ENCODE results near the gene TMBIM6.

Gene TMBIM6

GRCh38 chr12:49776858-49777257 lies 35.5 kb downstream of the TMBIM6 start:
- Histone ChIP-seq H3K4me3 (ENCODE audit: low read depth, low read length) (no peak overlapping the region), H3K27ac (ENCODE audit: extremely low read depth, low read depth, low read length) (no peak overlapping the region), H3K9me3 (ENCODE audit: control insufficient read depth, insufficient read depth, low read depth, low read length) (no peaks in the 10 kb centered on the region), H3K36me3 (ENCODE audit: control insufficient read depth in 2 of 2, insufficient read depth in 1 of 2, low read length in 2 of 2) (no peaks in the 10 kb centered on the region), H3K4me1 (ENCODE audit: control insufficient read depth, insufficient read depth, low read length) (no peaks in the 10 kb centered on the region)
- POLR2A ChIA-PET: no interaction called here
- CTCF ChIA-PET: interaction anchor here (0.6 to 5.3 kb wide), 27 partner anchors 9 to 948 kb away, joined by 3 to 96 read pairs (median 8); partner anchors contain the start of genes NCKAP5L and TMBIM6
- TF ChIP-seq ZFHX2 (tag by site-specific recombination; conservative IDR thresholded peaks at IDR 0.05) (peak; percentile 88), ZFP69B (tag by site-specific recombination; IDR thresholded peaks at IDR 0.05) (no peak), EGR2 (tag by site-specific recombination; IDR thresholded peaks at IDR 0.05; ENCODE audit: low read depth) (peak; percentile 89)
- TF ChIP-seq, protein P1, sequence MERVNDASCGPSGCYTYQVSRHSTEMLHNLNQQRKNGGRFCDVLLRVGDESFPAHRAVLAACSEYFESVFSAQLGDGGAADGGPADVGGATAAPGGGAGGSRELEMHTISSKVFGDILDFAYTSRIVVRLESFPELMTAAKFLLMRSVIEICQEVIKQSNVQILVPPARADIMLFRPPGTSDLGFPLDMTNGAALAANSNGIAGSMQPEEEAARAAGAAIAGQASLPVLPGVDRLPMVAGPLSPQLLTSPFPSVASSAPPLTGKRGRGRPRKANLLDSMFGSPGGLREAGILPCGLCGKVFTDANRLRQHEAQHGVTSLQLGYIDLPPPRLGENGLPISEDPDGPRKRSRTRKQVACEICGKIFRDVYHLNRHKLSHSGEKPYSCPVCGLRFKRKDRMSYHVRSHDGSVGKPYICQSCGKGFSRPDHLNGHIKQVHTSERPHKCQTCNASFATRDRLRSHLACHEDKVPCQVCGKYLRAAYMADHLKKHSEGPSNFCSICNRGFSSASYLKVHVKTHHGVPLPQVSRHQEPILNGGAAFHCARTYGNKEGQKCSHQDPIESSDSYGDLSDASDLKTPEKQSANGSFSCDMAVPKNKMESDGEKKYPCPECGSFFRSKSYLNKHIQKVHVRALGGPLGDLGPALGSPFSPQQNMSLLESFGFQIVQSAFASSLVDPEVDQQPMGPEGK (tag by site-specific recombination; IDR thresholded peaks at IDR 0.05): 0 out of 2 replicates have a peak, but pooled peaks have one; percentile 34

- Histone ChIP-seq H3K4me3 (ENCODE audit: low read depth, low read length) (no peak overlapping the region), H3K9me3 (ENCODE audit: control insufficient read depth, insufficient read depth, low read depth, low read length) (no peaks in the 10 kb centered on the region), H3K27ac (ENCODE audit: extremely low read depth, low read depth, low read length) (no peak overlapping the region), H3K4me1 (ENCODE audit: control insufficient read depth, insufficient read depth, low read length) (no peaks in the 10 kb centered on the region), H3K36me3 (ENCODE audit: control insufficient read depth in 2 of 2, insufficient read depth in 1 of 2, low read length in 2 of 2) (no peaks in the 10 kb centered on the region)
- TF ChIP-seq GLI2 (tag by site-specific recombination; IDR thresholded peaks at IDR 0.05; ENCODE audit: borderline replicate concordance, low read depth) (no peak), ZFP41 (tag by site-specific recombination; IDR thresholded peaks at IDR 0.05; ENCODE audit: borderline replicate concordance) (no peak), ZSCAN5A (tag by site-specific recombination; IDR thresholded peaks at IDR 0.05) (no peak), KLF1 (tag by site-specific recombination; IDR thresholded peaks at IDR 0.05) (no peak), GLIS2 (tag by site-specific recombination; IDR thresholded peaks at IDR 0.05) (no peak), MEIS1 (CRISPR knock-in tag; IDR thresholded peaks at IDR 0.05; ENCODE audit: borderline replicate concordance) (no peak), ZNF394 (tag by site-specific recombination; IDR thresholded peaks at IDR 0.05; ENCODE audit: borderline replicate concordance) (no peak), ZNF664 (tag by site-specific recombination; IDR thresholded peaks at IDR 0.05) (no peak), ZNF560 (tag by site-specific recombination; IDR thresholded peaks at IDR 0.05; ENCODE audit: borderline replicate concordance) (no peak), ZNF302 (tag by site-specific recombination; IDR thresholded peaks at IDR 0.05; ENCODE audit: low read depth) (no peak), ZSCAN18 (tag by site-specific recombination; IDR thresholded peaks at IDR 0.05) (no peak)
- TF ChIP-seq, protein P2, sequence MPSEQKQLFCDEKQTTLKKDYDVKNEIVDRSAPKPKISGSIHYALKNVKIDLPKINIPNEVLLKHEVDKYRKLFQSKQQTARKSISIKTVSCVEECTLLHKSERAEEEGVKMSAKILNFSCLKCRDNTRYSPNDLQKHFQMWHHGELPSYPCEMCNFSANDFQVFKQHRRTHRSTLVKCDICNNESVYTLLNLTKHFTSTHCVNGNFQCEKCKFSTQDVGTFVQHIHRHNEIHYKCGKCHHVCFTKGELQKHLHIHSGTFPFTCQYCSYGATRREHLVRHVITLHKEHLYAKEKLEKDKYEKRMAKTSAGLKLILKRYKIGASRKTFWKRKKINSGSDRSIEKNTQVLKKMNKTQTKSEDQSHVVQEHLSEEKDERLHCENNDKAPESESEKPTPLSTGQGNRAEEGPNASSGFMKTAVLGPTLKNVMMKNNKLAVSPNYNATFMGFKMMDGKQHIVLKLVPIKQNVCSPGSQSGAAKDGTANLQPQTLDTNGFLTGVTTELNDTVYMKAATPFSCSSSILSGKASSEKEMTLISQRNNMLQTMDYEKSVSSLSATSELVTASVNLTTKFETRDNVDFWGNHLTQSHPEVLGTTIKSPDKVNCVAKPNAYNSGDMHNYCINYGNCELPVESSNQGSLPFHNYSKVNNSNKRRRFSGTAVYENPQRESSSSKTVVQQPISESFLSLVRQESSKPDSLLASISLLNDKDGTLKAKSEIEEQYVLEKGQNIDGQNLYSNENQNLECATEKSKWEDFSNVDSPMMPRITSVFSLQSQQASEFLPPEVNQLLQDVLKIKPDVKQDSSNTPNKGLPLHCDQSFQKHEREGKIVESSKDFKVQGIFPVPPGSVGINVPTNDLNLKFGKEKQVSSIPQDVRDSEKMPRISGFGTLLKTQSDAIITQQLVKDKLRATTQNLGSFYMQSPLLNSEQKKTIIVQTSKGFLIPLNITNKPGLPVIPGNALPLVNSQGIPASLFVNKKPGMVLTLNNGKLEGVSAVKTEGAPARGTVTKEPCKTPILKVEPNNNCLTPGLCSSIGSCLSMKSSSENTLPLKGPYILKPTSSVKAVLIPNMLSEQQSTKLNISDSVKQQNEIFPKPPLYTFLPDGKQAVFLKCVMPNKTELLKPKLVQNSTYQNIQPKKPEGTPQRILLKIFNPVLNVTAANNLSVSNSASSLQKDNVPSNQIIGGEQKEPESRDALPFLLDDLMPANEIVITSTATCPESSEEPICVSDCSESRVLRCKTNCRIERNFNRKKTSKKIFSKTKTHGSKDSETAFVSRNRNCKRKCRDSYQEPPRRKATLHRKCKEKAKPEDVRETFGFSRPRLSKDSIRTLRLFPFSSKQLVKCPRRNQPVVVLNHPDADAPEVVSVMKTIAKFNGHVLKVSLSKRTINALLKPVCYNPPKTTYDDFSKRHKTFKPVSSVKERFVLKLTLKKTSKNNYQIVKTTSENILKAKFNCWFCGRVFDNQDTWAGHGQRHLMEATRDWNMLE (tag by site-specific recombination; conservative IDR thresholded peaks at IDR 0.05; ENCODE audit: low read depth): no peak
- POLR2A ChIA-PET: interaction anchor here (0.6 to 1.8 kb wide), 3 partner anchors 13 to 65 kb away, joined by 3 to 7 read pairs (median 7); partner anchors contain the start of gene TMBIM6
- CTCF ChIA-PET: interaction anchor here (0.5 to 5.3 kb wide), 43 partner anchors 9 to 1048 kb away, joined by 3 to 96 read pairs (median 5); partner anchors contain the start of genes NCKAP5L and TMBIM6
Observed at GRCh38 chr12:49777341-49777740, 36.0 kb downstream of the TMBIM6 start.
